MM.1S (cell line): ENCODE data around the gene DDAH1.

ENCODE experiments used
- CTCF ChIP-seq: fragments of 300-600 bp; sonication (generic); IDR thresholded peaks from 2 replicates; pipeline ENCODE4 v1.5.1; 2016; ENCODE audit warnings: antibody characterized with exemption, low read length, mixed read lengths
- EZH2phosphoT487 ChIP-seq: fragments of 300-600 bp; sonication (generic); IDR thresholded peaks from 2 replicates; pipeline ENCODE4 v1.6.1; 2018; ENCODE audit warnings: antibody characterized with exemption, low read length

- TF ChIP-seq EZH2phosphoT487: no peak
- TF ChIP-seq CTCF: no peak
These were observed 53.2 kb downstream of the DDAH1 start for GRCh38 chr1:85411567-85412305.
